Vagina (tissue), 2 donors: ENCODE measurements around the gene TEX9.

ENCODE experiments used
- POLR2A ChIP-seq, 2 donors: fragments of 450-650 bp; IDR thresholded peaks; one replicate each; pipeline ENCODE4 v1.6.1; 2017; ENCODE audit warnings: antibody characterized with exemption in 2 of 2, mild to moderate bottlenecking in 2 of 2, moderate library complexity in 2 of 2
- POLR2AphosphoS5 ChIP-seq, 2 donors: sonication (generic); formaldehyde crosslinking; IDR thresholded peaks; one replicate each; pipeline ENCODE4 v1.9.0; 2017; ENCODE audit warnings: antibody characterized with exemption in 2 of 2, mild to moderate bottlenecking in 2 of 2, low read depth in 1 of 2; ENCODE audit not compliant: insufficient read depth in 1 of 2
- TF ChIP-seq, protein P1 (sequence below), 3 experiments: fragments of 450-650 bp in 2 of 3; fragments of 200-600 bp in 1 of 3; sonication (generic) in 1 of 3; IDR thresholded peaks; one replicate each; pipeline ENCODE4 v1.5.1; 2017 to 2019; ENCODE audit warnings: antibody characterized with exemption in 3 of 3, mild to moderate bottlenecking in 2 of 3, moderate library complexity in 2 of 3

DNA sequence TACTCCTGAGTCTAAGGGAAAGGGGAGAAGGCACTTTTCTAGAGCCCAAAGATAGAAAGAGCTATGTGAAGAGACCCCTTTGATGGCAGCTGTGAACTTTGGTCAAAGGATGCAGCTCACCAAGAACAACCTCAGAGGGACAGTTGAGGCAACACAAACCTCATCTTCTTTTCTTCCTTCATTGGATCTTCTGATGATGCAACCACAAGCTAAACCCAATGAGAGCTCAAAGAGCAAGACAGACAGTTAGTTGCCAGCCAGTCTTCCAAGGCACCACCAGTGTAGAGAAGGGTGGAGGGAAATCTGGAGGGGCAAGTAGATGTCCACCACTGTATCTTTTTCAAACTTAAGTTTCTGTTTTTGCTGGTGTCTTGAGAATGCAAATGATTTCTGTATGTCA, 110.1 kb downstream of the TEX9 start:
- TF ChIP-seq, protein P1, sequence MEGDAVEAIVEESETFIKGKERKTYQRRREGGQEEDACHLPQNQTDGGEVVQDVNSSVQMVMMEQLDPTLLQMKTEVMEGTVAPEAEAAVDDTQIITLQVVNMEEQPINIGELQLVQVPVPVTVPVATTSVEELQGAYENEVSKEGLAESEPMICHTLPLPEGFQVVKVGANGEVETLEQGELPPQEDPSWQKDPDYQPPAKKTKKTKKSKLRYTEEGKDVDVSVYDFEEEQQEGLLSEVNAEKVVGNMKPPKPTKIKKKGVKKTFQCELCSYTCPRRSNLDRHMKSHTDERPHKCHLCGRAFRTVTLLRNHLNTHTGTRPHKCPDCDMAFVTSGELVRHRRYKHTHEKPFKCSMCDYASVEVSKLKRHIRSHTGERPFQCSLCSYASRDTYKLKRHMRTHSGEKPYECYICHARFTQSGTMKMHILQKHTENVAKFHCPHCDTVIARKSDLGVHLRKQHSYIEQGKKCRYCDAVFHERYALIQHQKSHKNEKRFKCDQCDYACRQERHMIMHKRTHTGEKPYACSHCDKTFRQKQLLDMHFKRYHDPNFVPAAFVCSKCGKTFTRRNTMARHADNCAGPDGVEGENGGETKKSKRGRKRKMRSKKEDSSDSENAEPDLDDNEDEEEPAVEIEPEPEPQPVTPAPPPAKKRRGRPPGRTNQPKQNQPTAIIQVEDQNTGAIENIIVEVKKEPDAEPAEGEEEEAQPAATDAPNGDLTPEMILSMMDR (IDR thresholded peaks at IDR 0.05) = no peak
- no peak for TF ChIP-seq POLR2A (IDR thresholded peaks at IDR 0.05)
- no peak for TF ChIP-seq POLR2AphosphoS5 (IDR thresholded peaks at IDR 0.05; ENCODE audit: insufficient read depth in 1 of 2, low read depth in 1 of 2)
